KOPT-K1 (cell line): ENCODE results near the gene POLA2.

Experiments used
- H3K27ac ChIP-seq: fragments of 200-600 bp; sonication (generic); 2 replicates; pipeline ENCODE4 v1.5.1; 2016; ENCODE audit warnings: antibody characterized with exemption, mild to moderate bottlenecking, low read depth, low read length; ENCODE audit not compliant: poor library complexity, severe bottlenecking
- H3K36me3 ChIP-seq: fragments of 200-600 bp; sonication (generic); 2 replicates; pipeline ENCODE4 v1.5.1; 2017; ENCODE audit warnings: antibody characterized with exemption, mild to moderate bottlenecking, low read length, moderate library complexity; ENCODE audit not compliant: insufficient read depth
- H3K9me3 ChIP-seq: fragments of 200-600 bp; sonication (generic); 2 replicates; pipeline ENCODE4 v1.5.1; 2017; ENCODE audit warnings: antibody characterized with exemption, low read length, mild to moderate bottlenecking; ENCODE audit not compliant: insufficient read depth, poor library complexity, severe bottlenecking

Gene POLA2

GRCh38 chr11:65288706-65289536 is 27.2 kb downstream of the POLA2 start:
- no peaks in the 10 kb centered on the region for H3K9me3 ChIP-seq
- H3K36me3 ChIP-seq: peaks cover 100% of the 10 kb centered on the region
- no peak overlapping the region for H3K27ac ChIP-seq

GRCh38 chr11:65290448-65291165 is 28.8 kb downstream of the POLA2 start:
- H3K27ac ChIP-seq: no peak overlapping the region
- no peaks in the 10 kb centered on the region for H3K9me3 ChIP-seq

DNA sequence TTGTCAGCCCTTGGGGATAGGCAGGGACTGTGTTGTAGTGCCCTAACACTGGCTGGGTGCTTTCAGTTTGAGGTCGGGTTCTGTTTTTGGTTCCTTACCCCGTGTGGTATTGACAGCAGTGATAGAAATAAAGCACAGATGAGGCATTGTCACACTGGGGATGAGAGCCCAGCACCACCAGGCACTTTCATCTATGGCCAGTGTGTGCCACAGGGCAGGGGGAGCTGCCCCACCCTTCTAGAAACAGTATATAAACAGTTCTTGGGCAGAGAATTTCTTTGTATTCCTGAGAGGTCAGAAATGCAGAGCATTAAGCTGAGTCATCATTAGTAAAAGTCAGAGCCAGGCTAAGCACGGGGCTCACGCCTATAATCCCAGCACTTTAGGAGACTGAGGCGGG is 29.9 kb downstream of the POLA2 start:
- peaks cover 100% of the 10 kb centered on the region for H3K36me3 ChIP-seq
- H3K9me3 ChIP-seq: no peaks in the 10 kb centered on the region
- no peak overlapping the region for H3K27ac ChIP-seq

More at GRCh38 chr11:65290448-65291165, 28.8 kb downstream of the POLA2 start:
- H3K36me3 ChIP-seq: peaks cover 100% of the 10 kb centered on the region

- Histone ChIP-seq H3K9me3 (no peaks in the 10 kb centered on the region), H3K36me3 (peaks cover 99% of the 10 kb centered on the region), H3K27ac (no peak overlapping the region)
Observed at GRCh38 chr11:65292890-65293289, 31.1 kb downstream of the POLA2 start.

DNA sequence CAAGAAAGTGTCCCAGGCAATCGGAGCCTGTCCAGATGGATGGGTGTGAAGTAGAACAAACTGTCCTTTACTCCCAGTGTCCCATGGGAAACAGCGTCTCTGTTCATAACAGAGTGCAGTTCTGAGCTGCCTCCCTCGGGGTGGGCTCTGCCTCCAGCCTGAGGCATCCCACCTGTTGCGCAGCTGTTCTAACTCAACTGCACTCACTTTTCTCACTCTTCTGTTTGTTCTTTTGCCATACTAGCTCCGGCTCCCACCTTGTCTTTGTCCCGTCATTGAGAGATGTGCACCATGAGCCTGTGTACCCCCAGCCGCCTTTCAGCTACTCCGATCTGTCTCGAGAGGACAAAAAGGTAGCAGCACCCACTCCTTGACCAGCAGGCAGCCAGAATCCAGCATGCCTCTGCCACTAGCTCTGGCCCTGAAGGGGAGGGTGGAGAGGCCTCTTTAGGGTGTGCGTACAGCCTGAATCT is 32.2 kb downstream of the POLA2 start:
- Histone ChIP-seq H3K9me3 (no peaks in the 10 kb centered on the region), H3K36me3 (peaks cover 99% of the 10 kb centered on the region), H3K27ac (no peak overlapping the region)

DNA sequence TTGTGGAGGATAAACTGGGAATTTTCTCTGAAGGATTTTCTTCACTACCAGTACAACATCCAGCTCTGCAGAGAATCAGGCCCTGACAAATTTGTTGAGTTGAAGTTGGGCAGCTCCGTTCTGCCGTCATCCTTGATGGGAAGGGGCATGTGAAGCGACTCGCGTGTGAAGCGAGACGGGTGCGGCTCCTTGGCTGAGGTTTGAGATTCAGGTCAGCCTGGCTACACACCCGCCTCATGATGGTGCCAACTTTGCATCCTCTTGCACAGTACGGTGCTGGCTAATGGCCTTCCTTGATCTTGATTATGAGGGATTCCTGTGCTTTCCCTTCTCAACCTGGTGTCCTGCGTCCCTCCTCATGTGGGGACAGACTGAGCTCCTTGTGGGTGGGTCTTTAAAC is 33.2 kb downstream of the POLA2 start:
- peaks cover 99% of the 10 kb centered on the region for H3K36me3 ChIP-seq

DNA sequence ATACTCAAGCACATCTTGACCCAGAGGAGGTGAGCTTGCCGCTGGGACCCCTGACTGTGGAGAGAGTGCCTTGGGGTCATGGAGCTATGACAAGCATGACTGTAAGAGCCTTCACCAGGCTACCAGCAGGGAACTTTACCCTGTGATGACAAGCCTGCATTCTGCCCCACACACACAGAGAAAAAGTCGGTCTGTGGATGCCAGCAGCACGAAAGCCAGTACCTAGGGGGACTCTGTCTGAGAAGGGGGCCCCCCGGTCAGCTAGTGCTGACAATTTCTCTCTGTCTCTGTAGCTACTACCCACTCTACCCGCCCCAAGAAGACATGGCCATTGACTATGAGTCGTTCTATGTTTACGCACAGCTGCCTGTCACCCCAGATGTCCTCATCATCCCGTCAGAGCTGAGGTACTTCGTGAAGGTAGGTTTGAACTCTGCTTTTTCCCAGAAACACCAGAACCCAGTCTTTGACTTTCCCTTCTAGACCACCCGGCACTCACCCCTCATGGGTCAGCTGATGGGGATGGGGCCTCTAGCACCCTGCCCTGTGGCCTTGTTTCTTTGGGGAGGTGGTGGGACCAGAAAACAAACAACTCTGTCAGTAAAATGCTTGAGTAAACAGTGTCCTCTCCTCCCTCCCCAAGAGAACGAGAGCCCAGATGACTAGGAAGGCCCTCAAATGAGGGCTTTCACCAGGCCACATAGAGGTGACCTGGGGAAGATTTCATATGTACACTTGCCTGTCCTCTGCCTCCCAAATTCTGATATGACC is 34.0 kb downstream of the POLA2 start:
- Histone ChIP-seq H3K36me3 (peaks cover 99% of the 10 kb centered on the region), H3K9me3 (no peaks in the 10 kb centered on the region), H3K27ac (no peak overlapping the region)

More for the DNA sequence above, 33.2 kb downstream of the POLA2 start:
- Histone ChIP-seq H3K9me3 (no peaks in the 10 kb centered on the region), H3K27ac (no peak overlapping the region)

- Histone ChIP-seq H3K9me3 (no peaks in the 10 kb centered on the region), H3K36me3 (peaks cover 99% of the 10 kb centered on the region), H3K27ac (no peak overlapping the region)
Observed at GRCh38 chr11:65297026-65297672, 35.4 kb downstream of the POLA2 start.

DNA sequence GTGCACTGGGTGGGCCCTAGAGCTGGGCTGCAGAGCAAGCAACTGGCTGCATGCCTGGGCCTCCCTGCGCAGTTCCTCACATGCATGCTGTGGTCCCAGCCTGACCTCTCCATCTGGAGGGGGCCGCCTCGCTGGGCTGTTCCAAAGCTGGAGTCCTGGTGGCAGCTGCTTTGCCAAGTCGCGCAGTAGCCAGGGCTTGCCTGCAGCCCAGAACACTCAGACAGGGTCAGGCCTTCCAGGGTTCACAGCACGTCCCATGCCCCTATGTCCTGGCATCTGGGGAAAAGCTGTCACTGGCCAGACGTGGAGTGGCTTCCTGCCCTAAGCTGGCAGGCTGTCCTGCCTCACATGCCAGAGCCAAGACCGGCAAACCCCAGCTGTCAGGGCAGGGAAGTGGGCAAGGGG is 36.4 kb downstream of the POLA2 start:
- peaks cover 97% of the 10 kb centered on the region for H3K36me3 ChIP-seq
- no peaks in the 10 kb centered on the region for H3K9me3 ChIP-seq
- H3K27ac ChIP-seq: no peak overlapping the region

DNA sequence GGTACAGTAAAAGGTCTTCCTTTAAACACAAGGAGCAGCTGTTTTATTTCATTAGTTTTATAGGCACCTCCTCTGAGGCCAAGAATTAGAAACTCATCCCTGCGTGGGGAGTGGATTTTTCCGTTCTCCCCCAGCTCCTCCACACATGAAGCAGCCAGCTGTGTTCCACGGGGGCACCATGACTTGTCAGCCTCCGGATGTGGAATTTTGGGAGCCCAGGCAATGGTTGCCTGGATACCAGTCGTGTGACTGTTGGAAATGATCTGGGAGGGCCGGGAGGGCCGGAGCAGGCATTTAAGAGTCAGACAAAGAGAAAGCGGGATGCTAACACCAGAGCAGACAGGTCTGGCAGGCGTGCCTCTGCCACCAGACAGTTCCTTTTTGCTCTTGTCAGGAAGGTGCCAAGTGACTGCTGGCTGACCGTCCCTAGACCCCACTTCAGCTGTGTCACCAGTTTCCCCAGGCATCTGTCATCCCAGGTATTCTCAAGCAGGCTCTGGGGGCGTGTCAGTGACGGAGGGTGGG is 37.0 kb downstream of the POLA2 start:
- Histone ChIP-seq H3K27ac (no peak overlapping the region), H3K36me3 (peaks cover 97% of the 10 kb centered on the region)

DNA sequence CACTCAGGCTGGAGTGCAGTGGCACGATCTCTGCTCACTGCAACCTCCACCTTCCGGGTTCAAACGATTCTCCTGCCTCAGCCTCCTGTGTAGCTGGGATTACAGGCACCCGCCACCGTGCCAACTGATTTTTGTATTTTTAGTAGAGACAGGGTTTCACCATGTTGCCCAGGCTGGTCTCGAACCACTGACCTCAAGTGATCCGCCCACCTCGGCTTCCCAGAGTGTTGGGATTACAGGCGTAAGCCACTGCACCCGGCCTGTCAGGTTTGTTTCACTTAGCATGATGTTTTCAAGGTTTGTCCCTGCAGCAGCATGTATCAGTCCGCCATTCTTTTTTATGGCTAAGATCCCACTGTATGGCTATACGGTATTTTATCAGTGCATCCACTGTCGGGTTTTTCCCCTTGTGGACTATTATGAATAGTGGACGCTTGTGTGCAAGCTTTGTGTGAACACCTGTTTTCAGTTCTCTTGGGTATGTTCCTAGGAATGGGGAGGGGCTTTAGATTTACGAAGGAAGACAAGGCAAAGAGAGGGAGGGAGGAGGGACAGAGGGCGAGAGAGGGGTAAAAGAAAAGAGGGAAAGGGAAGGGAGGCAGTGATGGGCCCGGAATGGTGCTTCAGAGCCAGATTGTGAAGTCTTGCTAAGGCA is 39.0 kb downstream of the POLA2 start:
- Histone ChIP-seq H3K27ac (no peak overlapping the region), H3K36me3 (peaks cover 97% of the 10 kb centered on the region), H3K9me3 (no peaks in the 10 kb centered on the region)

More for the DNA sequence above, 37.0 kb downstream of the POLA2 start:
- no peaks in the 10 kb centered on the region for H3K9me3 ChIP-seq

GRCh38 chr11:65301491-65302329 is 39.9 kb downstream of the POLA2 start:
- Histone ChIP-seq H3K36me3 (peaks cover 90% of the 10 kb centered on the region), H3K9me3 (no peaks in the 10 kb centered on the region), H3K27ac (no peak overlapping the region)

DNA sequence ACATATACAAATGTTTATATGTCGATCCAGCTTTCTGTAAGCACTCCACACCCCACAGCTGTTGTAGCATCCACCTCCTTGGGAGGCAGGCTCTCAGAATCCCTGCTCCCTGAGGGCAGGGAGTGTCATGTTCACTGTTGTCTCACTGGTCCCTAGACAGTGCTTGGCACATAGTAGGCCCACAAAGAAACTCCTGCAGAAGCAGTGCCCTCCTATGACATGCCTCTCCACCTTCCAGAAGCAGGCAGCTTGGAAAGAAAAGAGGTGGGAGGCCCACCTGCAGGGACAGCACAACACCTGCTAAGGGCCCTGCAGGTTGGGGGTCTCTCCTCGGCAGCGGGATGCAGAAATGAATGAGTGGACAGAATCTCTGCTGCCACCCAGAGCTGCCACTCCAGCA is 41.8 kb downstream of the POLA2 start:
- no peaks in the 10 kb centered on the region for H3K9me3 ChIP-seq
- no peak overlapping the region for H3K27ac ChIP-seq
- H3K36me3 ChIP-seq: peaks cover 72% of the 10 kb centered on the region
